ENCODE data around the gene PREX1. TPM values are rescaled to one million over a fixed set of nuclear protein-coding genes. Genes with fewer than 3 reads are reported as not detected.

PREX1 gene
- total and polyA plus RNA-seq, 4 donors: 29.5 to 121 (median 69.3) TPM

GRCh38 chr20:48802647-48803046 is 25.2 kb downstream of the PREX1 start:
- Histone ChIP-seq H3K27me3 (ENCODE audit: control insufficient read depth in 3 of 3, insufficient read depth in 3 of 3, low read length in 2 of 3) (peaks cover 0 to 62% (median 4%) of the 10 kb centered on the region in 3 donors), H3K36me3 (ENCODE audit: control insufficient read depth in 4 of 4, insufficient read depth in 4 of 4, low read length in 4 of 4) (peaks cover 0 to 2% (median 0%) of the 10 kb centered on the region in 4 donors), H3K9ac (ENCODE audit: insufficient read depth in 1 of 2, low read length in 2 of 2) (no peak overlapping the region), H3K4me3 (no peak overlapping the region), H3K27ac (ENCODE audit: low read depth in 1 of 2, low read length in 1 of 2) (no peak overlapping the region), H3K9me3 (ENCODE audit: control insufficient read depth in 4 of 4, insufficient read depth in 3 of 4, low read length in 3 of 4) (peaks cover 0 to 14% (median 4%) of the 10 kb centered on the region in 4 donors), H3K4me1 (ENCODE audit: control insufficient read depth in 5 of 5, insufficient read depth in 5 of 5, low read length in 5 of 5) (peaks cover 0 to 26% (median 0%) of the 10 kb centered on the region in 5 donors)
- WGBS, 2 donors: 93 to 98% methylated on average over 7 of the region's 7 CpGs
- no peak for DNase-seq
- TF ChIP-seq CTCF (IDR thresholded peaks at IDR 0.05; ENCODE audit: control extremely low read depth, extremely low read depth): no peak
- no peak for ATAC-seq (ENCODE audit: insufficient read depth, low FRiP score)

- DNase-seq (no peak), ATAC-seq (ENCODE audit: insufficient read depth, low FRiP score) (no peak)
- Histone ChIP-seq H3K36me3 (ENCODE audit: control insufficient read depth in 4 of 4, insufficient read depth in 4 of 4, low read length in 4 of 4) (peaks cover 0 to 2% (median 0%) of the 10 kb centered on the region in 4 donors), H3K4me1 (ENCODE audit: control insufficient read depth in 5 of 5, insufficient read depth in 5 of 5, low read length in 5 of 5) (peaks cover 0 to 24% (median 0%) of the 10 kb centered on the region in 5 donors), H3K27ac (ENCODE audit: low read depth in 1 of 2, low read length in 1 of 2) (no peak overlapping the region), H3K9me3 (ENCODE audit: control insufficient read depth in 4 of 4, insufficient read depth in 3 of 4, low read length in 3 of 4) (peaks cover 0 to 12% (median 4%) of the 10 kb centered on the region in 4 donors), H3K4me3 (no peak overlapping the region), H3K9ac (ENCODE audit: insufficient read depth in 1 of 2, low read length in 2 of 2) (no peak overlapping the region), H3K27me3 (ENCODE audit: control insufficient read depth in 3 of 3, insufficient read depth in 3 of 3, low read length in 2 of 3) (peaks cover 0 to 60% (median 4%) of the 10 kb centered on the region in 3 donors)
- WGBS, 2 donors: 70 to 91% methylated on average over 2 of the region's 2 CpGs
- TF ChIP-seq CTCF (IDR thresholded peaks at IDR 0.05; ENCODE audit: control extremely low read depth, extremely low read depth): no peak
Observed at GRCh38 chr20:48802216-48802615, 25.6 kb downstream of the PREX1 start.

- H3K27ac ChIP-seq (ENCODE audit: low read depth in 1 of 2, low read length in 1 of 2): no peak overlapping the region
- DNase-seq (no peak), ATAC-seq (ENCODE audit: insufficient read depth, low FRiP score) (no peak)
- H3K4me1 ChIP-seq (ENCODE audit: control insufficient read depth in 5 of 5, insufficient read depth in 5 of 5, low read length in 5 of 5): peaks cover 0 to 24% (median 0%) of the 10 kb centered on the region in 5 donors
- H3K4me3 ChIP-seq: no peak overlapping the region
- peaks cover 0 to 9% (median 0%) of the 10 kb centered on the region in 4 donors for H3K9me3 ChIP-seq (ENCODE audit: control insufficient read depth in 4 of 4, insufficient read depth in 3 of 4, low read length in 3 of 4)
- no peak overlapping the region for H3K9ac ChIP-seq (ENCODE audit: insufficient read depth in 1 of 2, low read length in 2 of 2)
- peaks cover 0 to 58% (median 4%) of the 10 kb centered on the region in 3 donors for H3K27me3 ChIP-seq (ENCODE audit: control insufficient read depth in 3 of 3, insufficient read depth in 3 of 3, low read length in 2 of 3)
- WGBS, 2 donors: 93 to 94% methylated on average over 10 of the region's 10 CpGs
- no peak for TF ChIP-seq CTCF (IDR thresholded peaks at IDR 0.05; ENCODE audit: control extremely low read depth, extremely low read depth)
- peaks cover 0 to 2% (median 0%) of the 10 kb centered on the region in 4 donors for H3K36me3 ChIP-seq (ENCODE audit: control insufficient read depth in 4 of 4, insufficient read depth in 4 of 4, low read length in 4 of 4)
Observed at GRCh38 chr20:48801197-48801596, 26.6 kb downstream of the PREX1 start.

GRCh38 chr20:48800177-48800576 is 27.6 kb downstream of the PREX1 start:
- Histone ChIP-seq H3K27ac (ENCODE audit: low read depth in 1 of 2, low read length in 1 of 2) (no peak overlapping the region), H3K9me3 (ENCODE audit: control insufficient read depth in 4 of 4, insufficient read depth in 3 of 4, low read length in 3 of 4) (peaks cover 0 to 11% (median 0%) of the 10 kb centered on the region in 4 donors), H3K36me3 (ENCODE audit: control insufficient read depth in 4 of 4, insufficient read depth in 4 of 4, low read length in 4 of 4) (peaks cover 0 to 3% (median 0%) of the 10 kb centered on the region in 4 donors), H3K9ac (ENCODE audit: insufficient read depth in 1 of 2, low read length in 2 of 2) (no peak overlapping the region), H3K27me3 (ENCODE audit: control insufficient read depth in 3 of 3, insufficient read depth in 3 of 3, low read length in 2 of 3) (peaks cover 0 to 62% (median 0%) of the 10 kb centered on the region in 3 donors), H3K4me1 (ENCODE audit: control insufficient read depth in 5 of 5, insufficient read depth in 5 of 5, low read length in 5 of 5) (peaks cover 0 to 18% (median 0%) of the 10 kb centered on the region in 5 donors), H3K4me3 (no peak overlapping the region)
- WGBS, 2 donors: 50 to 75% methylated on average over 4 of the region's 4 CpGs
- no peak for ATAC-seq (ENCODE audit: insufficient read depth, low FRiP score)
- TF ChIP-seq CTCF (IDR thresholded peaks at IDR 0.05; ENCODE audit: control extremely low read depth, extremely low read depth): no peak
- DNase-seq: no peak

All from lung (tissue), 12 donors.